Measurements from ENCODE around the gene EIF4EBP3.
"Not testable (repeated sequence)": the region's sequence is repeated elsewhere in the genome, so short reads cannot be mapped to it uniquely, and the experiment has no call there.

Gene EIF4EBP3

GRCh38 chr5:140591747-140592372 lies 44.4 kb downstream of the EIF4EBP3 start:
- DNase-seq, result no peak
- TF ChIP-seq CTCF (IDR thresholded peaks at IDR 0.05), result no peak
- Histone ChIP-seq H3K9me3 (no peaks in the 10 kb centered on the region), H3K36me3 (no peaks in the 10 kb centered on the region), H3K27me3 (no peaks in the 10 kb centered on the region), H3K27ac (no peak overlapping the region), H3K4me1 (peaks cover 0 to 22% (median 8%) of the 10 kb centered on the region in 4 donors), H3K4me3 (no peak overlapping the region)
- intact Hi-C loops (cut with DNase I; ENCODE audit: low total_unique reads), result no loop called here

- intact Hi-C loops (cut with DNase I; ENCODE audit: low total_unique reads); H3K27ac ChIP-seq; H3K4me3 ChIP-seq; H3K36me3 ChIP-seq; H3K9me3 ChIP-seq; H3K27me3 ChIP-seq; DNase-seq: not testable (repeated sequence)
- H3K4me1 ChIP-seq, result peaks cover 0 to 20% (median 8%) of the 10 kb centered on the region in 4 donors
Measured at GRCh38 chr5:140593070-140593469, 45.6 kb downstream of the EIF4EBP3 start.

- no peak overlapping the region for H3K27ac ChIP-seq
- DNase-seq, result no peak
- no peak overlapping the region for H3K4me3 ChIP-seq
- TF ChIP-seq CTCF (IDR thresholded peaks at IDR 0.05), result no peak
- no peaks in the 10 kb centered on the region for H3K36me3 ChIP-seq
- no peaks in the 10 kb centered on the region for H3K27me3 ChIP-seq
- H3K9me3 ChIP-seq, result no peaks in the 10 kb centered on the region
- intact Hi-C loops (cut with DNase I; ENCODE audit: low total_unique reads), result no loop called here
- peaks cover 0 to 9% (median 2%) of the 10 kb centered on the region in 4 donors for H3K4me1 ChIP-seq
Measured at GRCh38 chr5:140594169-140594568, 46.7 kb downstream of the EIF4EBP3 start.

GRCh38 chr5:140595538-140596300 lies 48.3 kb downstream of the EIF4EBP3 start:
- no peak for TF ChIP-seq CTCF (IDR thresholded peaks at IDR 0.05)
- H3K4me1 ChIP-seq, result no peaks in the 10 kb centered on the region

GRCh38 chr5:140596321-140596741 lies 48.9 kb downstream of the EIF4EBP3 start:
- no peak for DNase-seq
- no peak overlapping the region for H3K4me3 ChIP-seq
- no peak overlapping the region for H3K27ac ChIP-seq

More at GRCh38 chr5:140595538-140596300, 48.3 kb downstream of the EIF4EBP3 start:
- Histone ChIP-seq H3K36me3 (no peaks in the 10 kb centered on the region), H3K9me3 (no peaks in the 10 kb centered on the region), H3K27me3 (no peaks in the 10 kb centered on the region), H3K4me3 (no peak overlapping the region), H3K27ac (no peak overlapping the region)
- peak in 1 of 2 donors; percentile 37 for DNase-seq
- intact Hi-C loops (cut with DNase I; ENCODE audit: low total_unique reads), result no loop called here

More at GRCh38 chr5:140596321-140596741, 48.9 kb downstream of the EIF4EBP3 start:
- Histone ChIP-seq H3K4me1 (no peaks in the 10 kb centered on the region), H3K36me3 (no peaks in the 10 kb centered on the region), H3K27me3 (no peaks in the 10 kb centered on the region), H3K9me3 (no peaks in the 10 kb centered on the region)
- TF ChIP-seq CTCF (IDR thresholded peaks at IDR 0.05), result no peak
- intact Hi-C loops (cut with DNase I; ENCODE audit: low total_unique reads), result no loop called here

All from tibial artery (tissue), 4 donors.